DMS53 treated with DMSO at 0.1 percent for 48 hours (cell line): ENCODE data around the gene RHOT2.

Experiments used
- DNase-seq: peaks from one replicate; lab custom pipeline; 2025; ENCODE audit not compliant: unreplicated experiment; lab: John Stamatoyannopoulos, UW

Gene RHOT2

DNA sequence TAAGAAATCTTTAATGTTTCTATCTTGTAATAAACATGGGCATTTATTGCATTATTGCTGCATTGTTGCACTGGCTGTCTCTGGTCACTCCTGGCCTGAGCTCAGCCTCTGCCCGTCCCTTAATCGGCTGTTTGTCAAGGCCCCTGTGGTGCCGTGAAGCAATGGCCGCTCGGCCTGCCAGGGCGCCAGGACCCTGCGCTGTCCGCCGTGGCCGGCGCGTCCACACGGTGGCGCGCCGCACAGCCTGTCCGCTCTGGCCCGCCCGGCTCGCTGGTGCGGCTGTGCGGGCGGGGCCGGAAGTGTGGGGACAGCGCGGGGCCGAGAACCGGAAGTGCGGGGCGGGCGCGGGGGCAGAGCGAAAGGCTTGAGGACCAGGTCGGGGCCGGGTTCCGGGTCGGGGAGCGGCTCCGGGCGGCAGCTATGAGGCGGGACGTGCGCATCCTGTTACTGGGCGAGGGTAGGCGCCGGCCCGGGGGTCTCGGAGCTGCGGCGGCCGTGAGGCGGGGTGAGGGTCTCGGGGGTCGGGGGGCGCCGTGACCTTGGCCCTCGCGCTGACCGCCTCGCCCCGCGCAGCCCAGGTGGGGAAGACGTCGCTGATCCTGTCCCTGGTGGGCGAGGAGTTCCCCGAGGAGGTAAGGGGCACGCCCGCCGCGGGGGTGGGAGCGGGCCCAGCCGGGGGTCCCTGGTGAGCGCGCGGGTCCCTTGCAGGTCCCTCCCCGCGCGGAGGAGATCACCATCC is at the start of gene RHOT2:
Gene RHOT2 (plus strand): TSS at position 353 of the 739 bp plus-strand sequence. CDS start 68 bp downstream, at position 421.
- DNase-seq: peak; percentile 67

DNA sequence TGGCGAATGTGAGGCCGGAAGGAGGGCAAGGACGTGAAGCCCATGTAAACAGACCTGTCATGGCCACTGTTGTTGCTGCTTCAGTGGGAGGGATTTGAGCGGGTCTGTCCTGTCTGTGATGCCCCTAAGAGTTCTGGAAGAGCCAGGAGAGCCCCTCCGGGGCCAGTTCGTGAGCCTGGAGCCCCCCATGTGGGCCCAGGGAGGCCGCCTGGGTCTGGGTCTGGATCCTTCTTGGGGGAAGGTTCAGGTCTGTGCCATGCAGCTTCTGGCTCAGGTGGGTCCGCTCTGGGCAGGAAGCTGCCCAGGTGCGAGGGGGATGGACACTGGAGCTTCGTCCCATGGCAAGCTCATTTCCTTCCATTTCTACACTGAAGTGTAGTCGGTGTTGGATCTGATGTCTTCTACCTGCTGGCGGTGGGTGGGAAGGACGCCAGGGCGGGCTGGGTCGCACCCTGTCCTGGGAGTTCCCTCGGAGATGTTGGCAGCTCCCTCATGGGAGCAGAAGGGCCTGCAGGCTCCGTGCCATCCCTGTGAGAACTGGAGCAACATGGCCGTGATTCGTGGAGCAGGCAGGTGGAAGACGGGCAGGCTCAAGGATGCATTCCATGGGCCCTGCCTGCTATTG is 48.3 kb upstream of the RHOT2 start:
- DNase-seq: no peak

DNA sequence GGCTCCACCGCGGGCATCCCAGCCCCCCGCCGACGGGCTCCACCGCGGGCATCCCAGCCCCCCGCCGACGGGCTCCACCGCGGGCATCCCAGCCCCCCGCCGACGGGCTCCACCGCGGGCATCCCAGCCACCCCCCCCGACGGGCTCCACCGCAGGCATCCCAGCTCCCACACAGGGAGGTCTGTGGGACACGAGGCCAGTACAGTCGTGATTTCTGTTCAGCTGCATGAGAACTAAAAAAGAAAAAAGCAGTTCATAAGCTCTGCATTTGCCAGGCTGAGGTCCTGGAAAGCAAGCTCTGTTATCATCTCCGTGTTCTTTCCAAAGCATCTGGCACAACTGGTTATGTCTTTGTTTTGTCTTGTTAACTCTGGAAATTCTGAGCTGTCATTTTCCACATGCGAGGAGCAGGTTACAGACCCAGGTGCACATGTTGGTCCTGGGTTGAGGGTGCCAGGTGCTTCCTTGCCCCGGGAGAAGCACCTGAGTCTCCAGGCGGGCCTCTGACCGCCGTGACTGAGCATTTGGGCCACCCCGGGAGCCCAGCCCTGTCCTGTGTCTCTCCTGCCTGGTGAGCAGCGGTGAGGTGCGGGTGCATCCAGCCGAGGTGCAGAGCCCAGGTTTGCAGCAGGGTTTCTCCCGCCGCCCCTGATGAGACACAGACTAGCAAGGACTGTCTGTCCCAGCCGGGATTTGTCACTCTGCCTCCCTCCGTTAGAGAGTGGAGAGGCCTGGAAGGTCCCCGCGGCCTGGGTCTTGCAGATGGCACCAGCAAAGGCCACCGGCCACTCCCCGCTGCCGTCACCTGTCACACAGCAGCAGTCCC is 47.0 kb upstream of the RHOT2 start:
- no peak for DNase-seq

DNA sequence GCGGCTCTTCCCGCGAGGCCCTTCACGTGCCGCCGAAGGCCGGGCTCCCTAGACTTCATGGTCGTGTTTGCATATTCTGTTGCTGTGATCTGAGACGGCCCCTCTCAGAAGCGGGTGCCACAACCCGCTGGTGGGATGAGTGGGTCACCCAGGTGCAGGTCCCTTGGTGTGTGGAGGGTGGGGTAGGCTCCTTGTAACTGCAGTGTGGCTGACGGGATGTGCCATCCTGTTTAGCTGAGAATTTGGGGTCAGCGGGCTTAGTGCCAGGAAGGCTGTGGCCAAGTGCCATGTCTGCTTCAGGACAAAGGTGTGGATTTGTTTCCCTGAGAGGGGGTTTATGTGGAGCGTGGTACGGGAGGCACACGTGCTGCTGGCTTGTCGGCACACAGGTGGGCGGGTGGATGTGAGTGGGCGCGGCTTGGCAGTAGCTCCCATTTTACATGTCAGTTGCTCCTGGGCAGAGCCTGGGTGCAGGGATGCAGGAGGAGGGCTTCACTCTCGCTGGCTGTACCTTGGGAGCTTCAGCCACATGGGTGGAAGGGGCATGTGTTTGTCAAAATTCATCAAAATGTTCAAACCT is 46.3 kb upstream of the RHOT2 start:
- DNase-seq: no peak

GRCh38 chr16:622920-623280 is 45.0 kb upstream of the RHOT2 start:
- no peak for DNase-seq

- DNase-seq: no peak
Measured at GRCh38 chr16:624526-625070, 43.3 kb upstream of the RHOT2 start.

- no peak for DNase-seq
Measured at GRCh38 chr16:625117-625976, 42.6 kb upstream of the RHOT2 start.

- DNase-seq: no peak
Measured at GRCh38 chr16:625977-626765, 41.8 kb upstream of the RHOT2 start.

DNA sequence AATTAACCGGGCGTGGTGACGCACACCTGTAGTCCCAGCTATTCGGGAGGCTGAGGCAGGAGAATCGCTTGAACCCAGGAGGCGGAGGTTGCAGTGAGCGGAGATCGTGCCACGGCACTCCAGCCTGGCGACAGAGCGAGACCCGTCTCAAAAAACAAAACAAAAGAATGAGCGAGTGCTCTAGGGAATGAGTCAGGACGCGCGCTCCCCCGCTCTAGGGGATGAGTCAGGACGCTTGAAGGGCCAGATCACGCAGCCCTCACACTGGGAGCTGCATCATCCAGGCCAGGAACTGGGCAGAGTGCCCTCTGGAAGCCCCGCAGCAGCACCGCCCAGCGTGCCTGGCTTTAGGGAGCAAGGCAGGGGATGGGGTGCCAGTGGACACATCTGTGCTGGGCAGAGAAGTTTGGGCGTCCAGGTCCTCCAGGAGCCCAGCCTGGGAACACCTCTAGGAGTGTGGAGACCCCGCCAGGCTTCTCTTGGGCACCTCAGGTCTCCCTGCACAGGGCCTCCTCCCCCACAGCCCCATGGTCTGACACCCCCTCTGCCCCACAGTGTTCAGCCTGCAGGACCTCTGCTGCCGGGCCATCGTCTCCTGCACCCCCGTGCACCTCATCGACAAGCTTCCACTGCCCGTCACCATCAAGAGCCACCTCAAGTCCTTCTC is 41.0 kb upstream of the RHOT2 start:
- peak; percentile 27 for DNase-seq

DNA sequence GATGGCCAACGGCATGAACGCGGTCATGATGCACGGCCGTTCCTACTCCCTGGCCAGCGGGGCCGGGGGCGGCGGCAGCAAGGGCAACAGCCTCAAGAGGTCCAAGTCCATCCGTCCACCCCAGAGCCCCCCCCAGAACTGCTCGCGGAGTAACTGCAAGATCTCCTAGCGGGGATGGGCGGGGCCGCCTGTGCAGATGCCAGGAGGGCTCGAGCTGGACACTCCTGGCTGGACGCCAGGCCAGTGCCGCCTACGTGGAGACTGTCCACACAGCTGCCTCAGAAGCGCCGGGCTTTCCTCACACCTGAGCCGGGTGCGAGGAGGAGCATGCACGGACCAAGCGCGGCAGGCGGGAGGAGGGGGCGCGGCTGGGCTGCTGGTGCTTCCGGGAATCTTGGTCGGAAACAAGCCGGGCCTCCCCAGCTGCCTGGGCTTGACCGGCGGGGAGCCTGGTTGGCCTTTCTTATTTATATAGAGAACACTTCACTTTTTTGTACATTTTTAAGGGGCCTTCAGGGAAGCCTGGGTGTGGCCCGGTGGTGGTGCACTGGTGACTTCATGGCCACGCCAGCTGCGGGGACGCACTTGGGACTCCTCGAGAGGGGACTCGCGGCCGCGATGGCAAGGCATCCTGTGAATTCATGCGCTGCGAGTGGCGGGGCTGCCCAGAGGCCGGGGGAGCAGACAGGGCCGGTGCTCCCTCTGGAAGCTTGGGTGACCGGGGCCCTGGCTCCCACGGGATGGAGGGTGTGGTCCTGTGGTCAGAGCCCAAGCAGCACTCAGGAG is 40.3 kb upstream of the RHOT2 start:
- peak; percentile 40 for DNase-seq

GRCh38 chr16:628321-629061 is 39.4 kb upstream of the RHOT2 start:
- no peak for DNase-seq

DNA sequence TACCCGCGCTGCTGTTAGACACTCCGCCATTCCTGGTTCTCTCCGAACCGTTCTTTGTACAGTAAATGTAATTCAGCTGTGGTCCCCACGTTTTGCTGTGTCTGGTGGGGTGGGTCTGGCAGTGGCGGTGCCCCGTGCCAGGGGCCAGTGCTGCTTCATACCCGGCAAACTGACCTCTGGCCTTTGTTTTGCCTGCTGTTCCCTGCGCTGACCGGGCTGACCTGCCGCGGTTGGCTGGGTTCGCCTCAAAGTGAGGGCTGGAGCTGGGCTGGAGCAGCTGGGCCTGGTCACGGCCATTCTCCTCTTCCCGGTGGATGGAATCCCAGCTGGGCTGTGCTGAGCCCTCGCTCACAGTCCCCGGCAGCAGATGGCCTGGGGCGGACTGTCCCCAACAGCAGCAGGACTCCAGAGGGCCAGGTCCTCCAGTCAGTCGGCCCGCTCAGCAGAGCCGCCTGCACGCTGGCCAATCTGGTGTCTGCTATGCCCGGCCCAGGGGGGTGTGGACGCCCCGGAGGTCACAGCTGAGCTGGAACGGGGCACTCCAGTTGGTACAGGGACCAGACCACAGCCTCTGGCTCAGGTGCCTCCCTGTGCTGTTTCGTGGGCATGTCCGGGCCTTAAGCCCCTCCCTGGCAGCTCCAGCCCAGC is 38.6 kb upstream of the RHOT2 start:
- DNase-seq: no peak

DNA sequence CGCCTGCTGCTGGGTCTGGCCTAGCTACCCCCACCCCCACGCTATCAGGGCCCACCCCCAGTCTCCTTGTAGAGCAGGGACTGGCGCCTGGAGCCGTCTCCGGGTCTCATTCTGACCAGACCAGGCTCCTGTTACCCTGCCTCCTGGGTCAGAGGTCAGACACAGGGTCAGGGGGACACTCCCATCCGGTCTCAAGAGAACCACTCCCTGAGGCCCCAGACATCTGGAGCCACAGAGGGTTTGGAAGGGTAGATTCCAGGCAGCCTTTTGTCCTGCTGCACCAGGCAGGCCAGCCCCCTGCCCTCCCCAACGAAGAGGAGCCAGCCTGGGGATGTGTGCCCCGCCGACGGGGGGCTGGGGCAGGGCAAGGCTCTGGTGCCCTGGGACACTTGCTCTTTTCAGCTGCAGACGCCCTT is 38.1 kb upstream of the RHOT2 start:
- DNase-seq: no peak

GRCh38 chr16:630249-630814 is 37.6 kb upstream of the RHOT2 start:
- DNase-seq: no peak

DNA sequence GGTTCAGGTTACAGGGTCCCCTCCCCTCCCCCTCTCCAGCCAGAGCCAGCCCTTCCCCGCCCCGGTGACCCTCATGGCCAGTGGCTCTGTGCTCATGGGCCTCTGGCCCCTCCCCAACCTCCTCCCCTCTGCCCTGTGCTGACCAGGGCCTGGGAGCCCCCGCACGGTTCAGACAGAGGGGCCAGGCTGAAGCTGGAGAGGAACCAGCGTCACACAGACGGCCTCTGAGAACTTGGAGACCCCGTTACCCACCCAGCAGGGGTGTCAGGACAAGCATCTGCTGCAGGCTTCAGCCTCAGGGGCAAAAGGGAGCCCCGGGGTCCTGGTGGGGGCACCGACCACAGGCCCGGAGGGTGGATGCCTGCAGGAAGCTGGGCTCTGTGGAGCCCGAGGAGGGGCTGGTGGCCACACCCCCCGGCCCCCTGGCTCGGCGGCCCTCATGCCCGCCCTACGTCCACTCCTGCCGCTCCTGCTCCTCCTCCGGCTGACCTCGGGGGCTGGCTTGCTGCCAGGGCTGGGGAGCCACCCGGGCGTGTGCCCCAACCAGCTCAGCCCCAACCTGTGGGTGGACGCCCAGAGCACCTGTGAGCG is 37.0 kb upstream of the RHOT2 start, which contains the start of gene WFIKKN1:
Gene WFIKKN1 (plus strand): TSS at position 171 of the 591 bp plus-strand sequence. CDS start 269 bp downstream, at position 440.
- DNase-seq: no peak

- no peak for DNase-seq
Measured at GRCh38 chr16:631808-632358, 36.0 kb upstream of the RHOT2 start.
